K562 (cell line): ENCODE measurements around the gene SRCAP. TPM values are rescaled to one million over a fixed set of nuclear protein-coding genes. Genes with fewer than 3 reads are reported as not detected.
A peak's percentile ranks its signal among the peaks of the same experiment; 100 is the strongest.

Source experiments
- C11orf30 ChIP-seq: fragments of 450-650 bp; IDR thresholded peaks from 2 replicates; pipeline ENCODE4 v1.6.1; 2016; ENCODE audit warnings: low read depth, mild to moderate bottlenecking
- CEBPB ChIP-seq: fragments of 450-650 bp; IDR thresholded peaks from 2 replicates; pipeline ENCODE4 v1.6.1; 2016; ENCODE audit warnings: missing genetic modification characterization, missing compliant biosample characterization
- POLR2AphosphoS2 ChIP-seq: IDR thresholded peaks from 2 replicates; pipeline ENCODE4 v1.6.1; 2012; ENCODE audit warnings: low read length, improper control_type of control experiment
- PTTG1 ChIP-seq: fragments of 450-650 bp; IDR thresholded peaks from 2 replicates; pipeline ENCODE4 v1.6.1; 2016; ENCODE audit warnings: low read depth, mild to moderate bottlenecking, missing genetic modification characterization, missing compliant biosample characterization
- SPI1 ChIP-seq: IDR thresholded peaks from 2 replicates; pipeline ENCODE4 v1.6.1; 2011; ENCODE audit warnings: low read depth, low read length, control low read depth, borderline replicate concordance
- ZFP30 ChIP-seq: fragments of 250-450 bp; sonication (Bioruptor Pico); IDR thresholded peaks from 2 replicates; pipeline ENCODE4 v1.8.0; 2022; ENCODE audit warnings: moderate library complexity, mild to moderate bottlenecking, inconsistent platforms, borderline replicate concordance
- ZNF232 ChIP-seq: sonication (generic); formaldehyde crosslinking; IDR thresholded peaks from 2 replicates; pipeline ENCODE4 v1.8.0; 2022; ENCODE audit warnings: mild to moderate bottlenecking, missing genetic modification reagents
- ZNF24 ChIP-seq: fragments of 450-650 bp; IDR thresholded peaks from 2 replicates; pipeline ENCODE4 v1.6.1; 2016
- ZNF699 ChIP-seq: fragments of 250-450 bp; sonication (Bioruptor Pico); IDR thresholded peaks from 2 replicates; pipeline ENCODE4 v1.8.0; 2021; ENCODE audit warnings: mild to moderate bottlenecking, moderate library complexity; ENCODE audit not compliant: insufficient replicate concordance
- polyA plus RNA-seq, 8 experiments: library from polyadenylated mRNA; depleted of rRNA in 4 of 8; stranded (reverse) in 5 of 8; unstranded in 3 of 8; fragments of >200 nt; fragmentation: Nextera tagmentation in 2 of 8; fragmentation: Illumina TruSeq in 1 of 8; extraction: Ambion mirVana in 2 of 8; extraction: Trizol in 1 of 8; gene quantifications; 2 replicates each; pipeline versions ENCODE4 v1.2.1 to v1.2.3, GENCODE V29; 2011 to 2014; ENCODE audit warnings: inconsistent platforms in 1 of 8, missing spikeins in 1 of 8
- total RNA-seq, 7 experiments: library from RNA; depleted of rRNA in 6 of 7; stranded (reverse); fragments of >200 nt in 6 of 7; fragmentation: Illumina TruSeq in 2 of 7; extraction: Trizol in 2 of 7; gene quantifications; 2 replicates each; pipeline versions ENCODE4 v1.2.1 to v1.2.3, GENCODE V29; 2011 to 2021; ENCODE audit warnings: low replicate concordance in 1 of 7
- TF ChIP-seq, protein P1 (sequence below): fragments of 250-450 bp; sonication (Bioruptor Pico); IDR thresholded peaks from 2 replicates; pipeline ENCODE4 v1.4.0; 2020
- TF ChIP-seq, protein P2 (sequence below): fragments of 450-650 bp; IDR thresholded peaks from one replicate; pipeline ENCODE4 v1.6.1; 2018; ENCODE audit warnings: mild to moderate bottlenecking, moderate library complexity; ENCODE audit not compliant: partially characterized antibody
- TF ChIP-seq, protein P3 (sequence below): fragments of 200-800 bp; sonication (Bioruptor generic); IDR thresholded peaks from 2 replicates; pipeline ENCODE4 v1.6.1; 2017; ENCODE audit warnings: missing genetic modification characterization, missing compliant biosample characterization
- TF ChIP-seq, protein P4 (sequence below): sonication (generic); formaldehyde crosslinking; IDR thresholded peaks from 2 replicates; pipeline ENCODE4 v1.8.1; 2023; ENCODE audit warnings: mild to moderate bottlenecking, missing genetic modification reagents
- TF ChIP-seq, protein P5 (sequence below): sonication (generic); formaldehyde crosslinking; IDR thresholded peaks from 2 replicates; pipeline ENCODE4 v1.8.0; 2022; ENCODE audit warnings: missing genetic modification reagents, mild to moderate bottlenecking, borderline replicate concordance

Gene SRCAP
- total and polyA plus RNA-seq, 9 of the 15 experiments (the other 6 are each of a cell fraction or from before 2014, with no cell fraction given) = 0.21 to 62.6 (median 5.8) TPM

DNA sequence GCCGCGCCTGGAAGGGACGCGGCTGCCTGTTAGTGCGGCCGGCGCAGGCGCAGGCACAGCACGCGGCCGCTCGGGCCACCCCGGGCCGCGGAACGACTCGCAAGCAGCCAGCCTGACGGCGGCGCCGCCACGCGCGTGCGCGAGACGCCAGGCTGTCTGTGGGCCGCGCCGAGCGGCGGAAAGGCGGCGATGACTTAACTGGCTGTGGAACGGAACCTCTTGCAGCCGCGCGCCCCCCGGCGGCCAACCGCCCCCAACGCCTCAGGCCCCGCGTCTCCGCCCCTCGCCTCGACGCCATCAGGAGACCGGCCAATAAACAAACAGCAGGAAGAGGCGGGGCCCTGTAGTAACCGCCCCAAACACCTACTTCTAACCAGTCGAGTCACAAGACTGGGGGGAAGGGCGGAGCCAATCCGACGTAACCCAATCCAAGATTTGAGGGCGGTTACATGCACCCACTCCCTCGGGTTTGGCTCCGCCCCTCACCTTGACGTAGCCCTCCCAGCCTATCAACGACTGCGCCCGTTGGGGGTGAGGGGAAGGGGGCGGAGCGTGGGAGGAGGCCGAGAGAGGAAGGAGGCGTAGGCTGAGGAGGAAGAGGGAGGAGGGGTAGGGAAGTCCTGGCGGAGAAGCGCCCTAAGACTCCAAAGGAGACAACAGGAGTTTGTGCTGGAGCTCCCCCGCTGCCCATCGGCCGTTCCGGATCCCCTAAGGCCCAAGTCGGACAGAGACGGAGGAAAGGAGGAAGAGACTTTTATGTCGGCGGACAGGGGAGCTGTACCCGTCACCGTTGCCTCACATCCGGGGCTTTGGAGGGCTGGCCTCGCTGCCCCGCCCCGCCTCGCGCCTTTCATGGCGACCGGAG is 40.9 kb upstream of the SRCAP start, which contains the start of gene FBRS (continued):
- TF ChIP-seq, protein P1, sequence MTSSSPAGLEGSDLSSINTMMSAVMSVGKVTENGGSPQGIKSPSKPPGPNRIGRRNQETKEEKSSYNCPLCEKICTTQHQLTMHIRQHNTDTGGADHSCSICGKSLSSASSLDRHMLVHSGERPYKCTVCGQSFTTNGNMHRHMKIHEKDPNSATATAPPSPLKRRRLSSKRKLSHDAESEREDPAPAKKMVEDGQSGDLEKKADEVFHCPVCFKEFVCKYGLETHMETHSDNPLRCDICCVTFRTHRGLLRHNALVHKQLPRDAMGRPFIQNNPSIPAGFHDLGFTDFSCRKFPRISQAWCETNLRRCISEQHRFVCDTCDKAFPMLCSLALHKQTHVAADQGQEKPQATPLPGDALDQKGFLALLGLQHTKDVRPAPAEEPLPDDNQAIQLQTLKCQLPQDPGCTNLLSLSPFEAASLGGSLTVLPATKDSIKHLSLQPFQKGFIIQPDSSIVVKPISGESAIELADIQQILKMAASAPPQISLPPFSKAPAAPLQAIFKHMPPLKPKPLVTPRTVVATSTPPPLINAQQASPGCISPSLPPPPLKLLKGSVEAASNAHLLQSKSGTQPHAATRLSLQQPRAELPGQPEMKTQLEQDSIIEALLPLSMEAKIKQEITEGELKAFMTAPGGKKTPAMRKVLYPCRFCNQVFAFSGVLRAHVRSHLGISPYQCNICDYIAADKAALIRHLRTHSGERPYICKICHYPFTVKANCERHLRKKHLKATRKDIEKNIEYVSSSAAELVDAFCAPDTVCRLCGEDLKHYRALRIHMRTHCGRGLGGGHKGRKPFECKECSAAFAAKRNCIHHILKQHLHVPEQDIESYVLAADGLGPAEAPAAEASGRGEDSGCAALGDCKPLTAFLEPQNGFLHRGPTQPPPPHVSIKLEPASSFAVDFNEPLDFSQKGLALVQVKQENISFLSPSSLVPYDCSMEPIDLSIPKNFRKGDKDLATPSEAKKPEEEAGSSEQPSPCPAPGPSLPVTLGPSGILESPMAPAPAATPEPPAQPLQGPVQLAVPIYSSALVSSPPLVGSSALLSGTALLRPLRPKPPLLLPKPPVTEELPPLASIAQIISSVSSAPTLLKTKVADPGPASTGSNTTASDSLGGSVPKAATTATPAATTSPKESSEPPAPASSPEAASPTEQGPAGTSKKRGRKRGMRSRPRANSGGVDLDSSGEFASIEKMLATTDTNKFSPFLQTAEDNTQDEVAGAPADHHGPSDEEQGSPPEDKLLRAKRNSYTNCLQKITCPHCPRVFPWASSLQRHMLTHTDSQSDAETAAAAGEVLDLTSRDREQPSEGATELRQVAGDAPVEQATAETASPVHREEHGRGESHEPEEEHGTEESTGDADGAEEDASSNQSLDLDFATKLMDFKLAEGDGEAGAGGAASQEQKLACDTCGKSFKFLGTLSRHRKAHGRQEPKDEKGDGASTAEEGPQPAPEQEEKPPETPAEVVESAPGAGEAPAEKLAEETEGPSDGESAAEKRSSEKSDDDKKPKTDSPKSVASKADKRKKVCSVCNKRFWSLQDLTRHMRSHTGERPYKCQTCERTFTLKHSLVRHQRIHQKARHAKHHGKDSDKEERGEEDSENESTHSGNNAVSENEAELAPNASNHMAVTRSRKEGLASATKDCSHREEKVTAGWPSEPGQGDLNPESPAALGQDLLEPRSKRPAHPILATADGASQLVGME (CRISPR knock-in tag) = no peak
- no peak; the same call in 1 of the 2 replicates for TF ChIP-seq POLR2AphosphoS2
- peak; percentile 28; the same call in 1 of the 2 replicates for TF ChIP-seq CEBPB (tag)
- TF ChIP-seq, protein P2, sequence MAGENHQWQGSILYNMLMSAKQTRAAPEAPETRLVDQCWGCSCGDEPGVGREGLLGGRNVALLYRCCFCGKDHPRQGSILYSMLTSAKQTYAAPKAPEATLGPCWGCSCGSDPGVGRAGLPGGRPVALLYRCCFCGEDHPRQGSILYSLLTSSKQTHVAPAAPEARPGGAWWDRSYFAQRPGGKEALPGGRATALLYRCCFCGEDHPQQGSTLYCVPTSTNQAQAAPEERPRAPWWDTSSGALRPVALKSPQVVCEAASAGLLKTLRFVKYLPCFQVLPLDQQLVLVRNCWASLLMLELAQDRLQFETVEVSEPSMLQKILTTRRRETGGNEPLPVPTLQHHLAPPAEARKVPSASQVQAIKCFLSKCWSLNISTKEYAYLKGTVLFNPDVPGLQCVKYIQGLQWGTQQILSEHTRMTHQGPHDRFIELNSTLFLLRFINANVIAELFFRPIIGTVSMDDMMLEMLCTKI = no peak
- no peak for TF ChIP-seq ZNF232 (CRISPR knock-in tag)
- TF ChIP-seq, protein P3, sequence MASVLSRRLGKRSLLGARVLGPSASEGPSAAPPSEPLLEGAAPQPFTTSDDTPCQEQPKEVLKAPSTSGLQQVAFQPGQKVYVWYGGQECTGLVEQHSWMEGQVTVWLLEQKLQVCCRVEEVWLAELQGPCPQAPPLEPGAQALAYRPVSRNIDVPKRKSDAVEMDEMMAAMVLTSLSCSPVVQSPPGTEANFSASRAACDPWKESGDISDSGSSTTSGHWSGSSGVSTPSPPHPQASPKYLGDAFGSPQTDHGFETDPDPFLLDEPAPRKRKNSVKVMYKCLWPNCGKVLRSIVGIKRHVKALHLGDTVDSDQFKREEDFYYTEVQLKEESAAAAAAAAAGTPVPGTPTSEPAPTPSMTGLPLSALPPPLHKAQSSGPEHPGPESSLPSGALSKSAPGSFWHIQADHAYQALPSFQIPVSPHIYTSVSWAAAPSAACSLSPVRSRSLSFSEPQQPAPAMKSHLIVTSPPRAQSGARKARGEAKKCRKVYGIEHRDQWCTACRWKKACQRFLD (CRISPR knock-in tag) = no peak
- peak; percentile 50 for TF ChIP-seq ZNF24
- TF ChIP-seq, protein P4, sequence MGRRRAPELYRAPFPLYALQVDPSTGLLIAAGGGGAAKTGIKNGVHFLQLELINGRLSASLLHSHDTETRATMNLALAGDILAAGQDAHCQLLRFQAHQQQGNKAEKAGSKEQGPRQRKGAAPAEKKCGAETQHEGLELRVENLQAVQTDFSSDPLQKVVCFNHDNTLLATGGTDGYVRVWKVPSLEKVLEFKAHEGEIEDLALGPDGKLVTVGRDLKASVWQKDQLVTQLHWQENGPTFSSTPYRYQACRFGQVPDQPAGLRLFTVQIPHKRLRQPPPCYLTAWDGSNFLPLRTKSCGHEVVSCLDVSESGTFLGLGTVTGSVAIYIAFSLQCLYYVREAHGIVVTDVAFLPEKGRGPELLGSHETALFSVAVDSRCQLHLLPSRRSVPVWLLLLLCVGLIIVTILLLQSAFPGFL (CRISPR knock-in tag) = no peak
- no peak for TF ChIP-seq ZFP30 (CRISPR knock-in tag)
- peak; percentile 72 for TF ChIP-seq SPI1
- TF ChIP-seq, protein P5, sequence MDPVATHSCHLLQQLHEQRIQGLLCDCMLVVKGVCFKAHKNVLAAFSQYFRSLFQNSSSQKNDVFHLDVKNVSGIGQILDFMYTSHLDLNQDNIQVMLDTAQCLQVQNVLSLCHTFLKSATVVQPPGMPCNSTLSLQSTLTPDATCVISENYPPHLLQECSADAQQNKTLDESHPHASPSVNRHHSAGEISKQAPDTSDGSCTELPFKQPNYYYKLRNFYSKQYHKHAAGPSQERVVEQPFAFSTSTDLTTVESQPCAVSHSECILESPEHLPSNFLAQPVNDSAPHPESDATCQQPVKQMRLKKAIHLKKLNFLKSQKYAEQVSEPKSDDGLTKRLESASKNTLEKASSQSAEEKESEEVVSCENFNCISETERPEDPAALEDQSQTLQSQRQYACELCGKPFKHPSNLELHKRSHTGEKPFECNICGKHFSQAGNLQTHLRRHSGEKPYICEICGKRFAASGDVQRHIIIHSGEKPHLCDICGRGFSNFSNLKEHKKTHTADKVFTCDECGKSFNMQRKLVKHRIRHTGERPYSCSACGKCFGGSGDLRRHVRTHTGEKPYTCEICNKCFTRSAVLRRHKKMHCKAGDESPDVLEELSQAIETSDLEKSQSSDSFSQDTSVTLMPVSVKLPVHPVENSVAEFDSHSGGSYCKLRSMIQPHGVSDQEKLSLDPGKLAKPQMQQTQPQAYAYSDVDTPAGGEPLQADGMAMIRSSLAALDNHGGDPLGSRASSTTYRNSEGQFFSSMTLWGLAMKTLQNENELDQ (CRISPR knock-in tag) = no peak
- no peak for TF ChIP-seq ZNF699 (CRISPR knock-in tag)
- no peak for TF ChIP-seq PTTG1 (tag)
- TF ChIP-seq C11orf30 = no peak
